AG09319 (cell line): ENCODE data around the gene KCNN4.
A peak's percentile ranks its signal among the peaks of the same experiment; 100 is the strongest.

Experiments used
- DNase-seq: peaks from one replicate; pipeline ENCODE4 v3.0.0-alpha.2; 2010; ENCODE audit warnings: low read depth; ENCODE audit errors: extremely low read depth
- TF ChIP-seq, protein P1 (sequence below): IDR thresholded peaks from 2 replicates; pipeline ENCODE4 v1.5.1; 2011; ENCODE audit warnings: low read depth, mild to moderate bottlenecking, inconsistent platforms, low read length, moderate library complexity

The KCNN4 gene

DNA sequence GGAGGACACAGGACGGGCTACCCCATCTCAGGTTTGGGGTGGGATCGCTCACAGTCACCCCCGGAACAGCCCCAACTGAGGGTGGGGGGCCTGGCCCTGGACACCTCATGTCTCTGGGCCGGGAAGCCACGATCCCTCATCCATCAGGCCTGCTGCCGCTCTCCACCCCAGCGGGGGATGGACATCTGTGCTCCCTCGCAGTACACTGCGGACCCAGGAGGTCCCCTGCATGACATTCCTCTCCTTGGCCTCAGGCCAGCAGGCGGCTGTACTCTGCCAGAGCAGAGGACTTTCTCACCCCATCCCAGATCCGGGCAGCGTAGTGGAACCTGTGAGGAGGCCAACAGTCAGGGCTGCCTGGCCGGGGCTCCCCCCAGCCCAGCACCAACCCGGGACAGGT, 49.4 kb downstream of the KCNN4 start:
- no peak for DNase-seq
- TF ChIP-seq, protein P1, sequence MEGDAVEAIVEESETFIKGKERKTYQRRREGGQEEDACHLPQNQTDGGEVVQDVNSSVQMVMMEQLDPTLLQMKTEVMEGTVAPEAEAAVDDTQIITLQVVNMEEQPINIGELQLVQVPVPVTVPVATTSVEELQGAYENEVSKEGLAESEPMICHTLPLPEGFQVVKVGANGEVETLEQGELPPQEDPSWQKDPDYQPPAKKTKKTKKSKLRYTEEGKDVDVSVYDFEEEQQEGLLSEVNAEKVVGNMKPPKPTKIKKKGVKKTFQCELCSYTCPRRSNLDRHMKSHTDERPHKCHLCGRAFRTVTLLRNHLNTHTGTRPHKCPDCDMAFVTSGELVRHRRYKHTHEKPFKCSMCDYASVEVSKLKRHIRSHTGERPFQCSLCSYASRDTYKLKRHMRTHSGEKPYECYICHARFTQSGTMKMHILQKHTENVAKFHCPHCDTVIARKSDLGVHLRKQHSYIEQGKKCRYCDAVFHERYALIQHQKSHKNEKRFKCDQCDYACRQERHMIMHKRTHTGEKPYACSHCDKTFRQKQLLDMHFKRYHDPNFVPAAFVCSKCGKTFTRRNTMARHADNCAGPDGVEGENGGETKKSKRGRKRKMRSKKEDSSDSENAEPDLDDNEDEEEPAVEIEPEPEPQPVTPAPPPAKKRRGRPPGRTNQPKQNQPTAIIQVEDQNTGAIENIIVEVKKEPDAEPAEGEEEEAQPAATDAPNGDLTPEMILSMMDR = no peak

DNA sequence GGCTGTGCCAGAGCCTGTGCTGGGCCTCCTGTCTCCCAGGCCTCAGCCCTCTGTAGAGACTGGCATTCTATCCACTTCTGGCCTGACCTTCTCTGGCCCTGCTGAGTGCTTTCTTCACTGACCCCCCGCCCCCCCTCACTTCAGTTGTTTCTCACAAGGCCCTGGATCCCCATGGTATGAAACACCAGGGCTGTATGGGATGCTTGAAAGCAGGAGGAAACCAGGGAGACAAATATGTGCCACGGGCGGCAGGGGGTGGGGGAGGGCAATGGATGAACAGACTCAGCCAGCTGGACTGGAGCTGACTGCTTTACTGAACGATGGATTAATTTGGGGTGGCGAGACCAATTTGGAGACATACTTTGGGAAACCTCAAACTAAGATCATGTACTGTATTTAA, 50.9 kb downstream of the KCNN4 start:
- TF ChIP-seq, protein P1 = no peak
- no peak for DNase-seq

DNA sequence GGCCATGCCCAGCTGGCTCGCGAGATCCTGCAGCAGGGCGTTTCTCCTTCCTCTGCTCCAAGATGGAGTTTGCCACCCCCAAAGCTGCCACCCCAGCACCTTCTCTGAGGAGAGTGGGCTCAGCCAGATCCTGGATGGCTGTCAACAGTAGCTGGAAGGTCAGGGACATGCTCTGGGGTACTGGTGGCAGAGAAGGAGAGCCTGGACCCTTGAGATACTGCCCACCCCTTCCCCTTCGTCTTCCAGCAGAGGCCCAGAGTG, 53.2 kb downstream of the KCNN4 start:
- TF ChIP-seq, protein P1 = no peak
- no peak for DNase-seq

DNA sequence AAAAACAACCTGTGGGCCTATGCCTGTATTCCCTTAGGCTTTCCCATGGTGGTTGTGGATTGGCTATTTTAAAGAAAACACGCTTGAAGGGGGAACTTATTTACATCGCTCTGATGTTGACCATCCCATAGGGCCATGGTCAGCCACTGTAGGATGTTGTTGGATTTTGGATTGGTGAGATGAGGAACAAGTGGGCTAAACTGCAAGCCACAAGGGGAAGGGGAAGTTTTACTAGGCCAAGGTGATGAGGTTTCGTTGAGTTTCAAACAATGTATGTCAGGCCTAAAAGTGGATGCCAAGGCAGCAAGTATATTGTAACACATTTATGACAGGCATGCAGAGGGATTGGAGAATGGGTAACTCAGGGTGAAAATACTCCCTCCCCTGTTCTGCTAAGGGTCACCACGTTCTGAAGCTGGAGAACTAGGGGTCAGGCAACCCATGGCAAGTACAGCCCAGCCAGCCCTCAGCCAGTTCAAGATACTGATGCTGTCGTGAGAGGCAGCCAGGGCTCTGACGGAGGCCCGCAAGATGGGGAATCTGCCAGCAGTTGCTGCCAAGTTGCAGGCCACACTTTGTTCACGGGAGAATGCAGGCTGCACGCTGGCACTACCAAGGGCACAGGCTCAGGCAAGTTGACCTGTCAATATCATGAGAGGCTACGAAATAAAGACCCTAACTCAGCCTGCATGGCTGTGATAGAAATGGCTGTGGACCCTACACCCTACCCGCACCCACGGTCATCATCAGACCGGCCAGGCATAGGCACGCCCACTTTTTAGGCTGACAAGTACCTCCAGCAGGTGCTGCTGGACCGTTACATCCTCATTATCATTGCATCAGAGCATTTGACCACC, 53.8 kb downstream of the KCNN4 start:
- no peak for DNase-seq
- TF ChIP-seq, protein P1 = no peak

DNA sequence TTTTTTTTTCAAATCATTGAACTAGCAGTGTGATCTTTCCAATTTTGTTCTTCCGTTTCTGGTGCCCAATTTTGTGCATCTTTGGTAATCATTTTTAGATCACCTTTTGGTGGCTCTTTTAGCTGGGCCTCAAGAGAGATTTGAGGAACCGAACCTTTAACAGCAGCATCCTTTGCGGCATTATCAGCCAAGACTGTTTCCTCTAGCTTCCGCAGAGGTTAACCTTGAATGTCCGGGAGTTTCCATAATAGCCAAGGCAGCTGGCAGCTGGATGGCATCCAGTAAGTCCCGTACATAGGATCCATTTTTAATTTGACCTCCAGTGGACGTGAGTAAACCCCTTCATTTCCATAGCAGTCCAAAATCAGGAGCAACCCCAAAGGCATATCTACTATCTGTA, 55.3 kb downstream of the KCNN4 start:
- TF ChIP-seq, protein P1 = no peak
- no peak for DNase-seq

DNA sequence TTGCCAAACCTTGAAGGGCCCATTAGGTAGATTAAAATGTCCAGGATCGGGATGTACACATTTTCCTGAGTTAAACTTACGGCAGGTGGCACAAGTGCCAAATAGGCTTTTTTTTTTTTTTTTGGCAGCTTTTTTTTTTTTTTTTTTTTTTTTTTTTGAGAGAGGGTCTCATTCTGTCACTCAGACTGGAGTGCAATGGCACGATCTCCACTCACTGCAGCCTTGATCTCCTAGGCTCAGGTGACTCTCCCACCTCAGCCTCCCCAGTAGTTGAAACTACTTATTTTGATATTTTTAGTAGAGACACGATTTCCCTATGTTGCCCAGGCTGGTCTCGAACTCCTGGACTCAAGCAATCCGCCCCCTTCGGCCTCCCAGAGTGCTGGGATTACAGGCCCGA, 55.9 kb downstream of the KCNN4 start:
- no peak for DNase-seq
- TF ChIP-seq, protein P1 = no peak

DNA sequence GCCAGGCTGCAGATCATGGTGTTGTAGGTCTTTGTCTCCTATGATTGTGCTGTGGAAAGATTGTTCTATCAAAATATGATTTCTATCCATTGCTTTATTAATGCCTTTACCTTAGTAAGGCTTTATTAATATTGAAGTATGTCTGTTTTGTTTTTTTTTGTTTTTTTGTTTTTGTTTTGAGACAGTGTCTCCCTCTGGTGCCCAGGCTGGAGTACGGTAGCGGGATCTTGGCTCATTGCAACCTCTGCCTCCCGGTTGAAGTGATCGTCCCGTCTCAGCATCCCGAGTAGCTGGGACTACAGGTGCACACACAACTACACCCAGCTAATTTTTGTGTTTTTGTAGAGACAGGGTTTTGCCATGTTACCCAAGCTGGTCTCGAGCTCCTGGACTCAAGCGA, 57.2 kb downstream of the KCNN4 start:
- TF ChIP-seq, protein P1 = peak; percentile 28

More for the DNA sequence above, 57.2 kb downstream of the KCNN4 start:
- no peak for DNase-seq
